HL-60/S4 treated with retinoic acid at 250 ng/mL for 4 days and 3 days (cell line): ENCODE data around the gene DET1.
"Not testable (repeated sequence)": the region's sequence is repeated elsewhere in the genome, so short reads cannot be mapped to it uniquely, and the experiment has no call there.

ENCODE experiments used
- in situ Hi-C: fragments of 300-500 bp; cut with MboI; formaldehyde crosslinking; loops from 2 replicates; pipeline ENCODE4 v1.7.0; 2022; ENCODE audit warnings: low sequenced_read_pairs

The DET1 gene

DNA sequence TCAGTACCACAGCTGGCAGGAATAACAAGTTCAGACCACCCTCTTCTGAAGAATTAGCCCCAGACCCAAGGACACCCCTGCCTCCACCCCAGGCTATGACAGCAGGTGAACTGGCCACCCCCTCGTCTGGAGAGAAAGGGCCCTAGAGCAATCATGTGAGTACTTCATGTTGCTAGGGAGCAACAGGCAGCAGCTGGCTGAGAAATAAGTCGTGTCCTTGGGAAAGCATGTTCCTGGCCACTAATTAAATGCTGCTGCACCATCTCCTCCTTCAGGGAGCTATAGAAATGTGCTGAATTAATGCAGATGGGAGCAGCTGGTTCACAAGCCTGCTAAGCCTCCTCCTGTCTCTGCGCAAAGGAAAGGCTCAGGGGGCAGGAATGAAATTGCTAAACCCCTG lies 47.5 kb downstream of the DET1 start:
- in situ Hi-C loops = no loop called here

DNA sequence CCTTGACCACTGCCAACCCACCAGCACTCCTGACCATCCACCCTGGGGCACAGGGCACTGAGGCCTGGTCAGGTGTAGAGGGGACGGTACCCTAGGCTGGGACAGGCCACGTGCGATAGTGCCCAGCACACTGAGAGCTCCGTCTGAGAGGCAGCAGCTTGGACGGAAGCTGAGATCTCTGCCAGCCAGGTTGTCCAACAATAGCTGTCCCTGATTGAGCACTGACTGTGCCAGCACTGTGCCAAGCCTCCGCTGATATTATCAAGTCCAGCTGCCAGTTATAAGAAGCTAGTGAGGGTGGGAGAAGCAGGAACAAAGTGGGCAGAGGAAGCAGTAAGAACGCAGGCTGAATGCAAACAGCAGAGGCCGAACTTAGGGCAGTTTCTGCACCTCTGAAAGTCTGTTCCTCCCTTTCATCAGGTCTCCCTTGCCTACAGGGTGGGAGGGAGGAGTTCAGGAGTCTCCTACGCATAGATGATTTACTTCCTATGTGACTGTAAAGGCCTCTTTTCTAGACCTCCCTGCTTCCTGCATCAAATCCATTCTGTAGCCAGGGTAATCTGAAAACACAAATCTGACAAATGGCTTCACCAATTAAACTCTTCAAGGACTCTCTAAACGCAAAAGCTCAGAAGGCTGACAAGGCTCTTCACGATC lies 49.2 kb downstream of the DET1 start:
- in situ Hi-C loops = no loop called here

DNA sequence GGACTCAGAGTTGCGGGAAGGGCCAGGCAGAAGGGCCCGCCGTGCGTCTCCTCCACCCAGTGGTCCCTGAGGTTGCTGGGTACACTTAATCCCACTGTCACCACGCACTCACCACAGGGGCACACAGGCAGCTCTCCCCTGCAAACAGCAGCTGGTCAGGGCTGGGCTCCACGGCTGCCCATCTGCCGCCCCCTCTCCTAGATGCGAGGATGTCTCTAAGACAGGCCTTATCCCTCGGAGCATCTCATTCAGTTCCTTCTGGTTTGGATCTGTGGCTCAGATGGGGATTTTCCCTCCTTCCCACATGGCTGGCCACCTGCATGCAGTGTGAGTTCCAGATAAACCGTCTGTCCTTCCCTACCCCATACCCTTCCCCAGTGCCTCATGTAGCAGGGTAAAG lies 52.6 kb downstream of the DET1 start:
- in situ Hi-C loops = no loop called here

DNA sequence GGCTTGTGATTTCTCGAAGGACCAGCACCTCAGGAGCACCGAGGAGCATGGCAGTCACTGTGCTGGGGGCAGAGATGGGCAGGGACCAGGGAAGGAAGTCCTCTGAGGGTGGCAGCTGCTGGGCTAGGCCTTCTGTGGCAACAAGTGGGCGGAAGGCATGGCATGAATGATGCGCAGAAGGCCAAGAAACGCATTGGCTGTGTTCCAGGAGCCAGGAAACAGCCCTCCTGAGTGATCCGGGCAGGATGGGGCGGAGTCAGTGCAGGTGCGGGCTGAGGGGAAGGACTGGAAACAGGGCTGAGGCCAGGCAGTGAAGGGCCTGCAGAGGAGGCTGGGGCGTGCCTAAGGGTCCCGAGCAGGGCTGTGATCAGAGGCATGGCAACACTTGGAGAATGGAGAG lies 55.3 kb downstream of the DET1 start:
- in situ Hi-C loops = no loop called here

DNA sequence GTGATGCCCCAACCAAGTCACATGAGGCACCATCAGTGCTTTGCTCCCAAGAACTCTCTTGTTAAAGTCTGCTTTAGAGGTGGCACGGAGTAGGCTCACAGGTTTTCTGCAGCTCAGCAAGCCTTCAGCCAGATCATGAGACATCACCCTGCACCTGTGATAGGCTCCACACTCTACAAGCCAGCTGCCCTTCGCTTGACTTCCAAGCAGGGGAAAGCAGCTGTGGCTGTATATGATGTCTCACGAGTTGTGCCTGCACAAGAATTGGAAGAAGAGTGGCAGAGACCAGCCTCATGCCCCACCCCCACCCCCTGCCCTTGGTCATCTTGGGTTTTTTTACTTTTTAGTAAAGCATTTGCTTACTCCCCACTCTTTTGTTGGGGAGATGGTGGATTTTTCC lies 56.4 kb downstream of the DET1 start:
- in situ Hi-C loops = no loop called here

DNA sequence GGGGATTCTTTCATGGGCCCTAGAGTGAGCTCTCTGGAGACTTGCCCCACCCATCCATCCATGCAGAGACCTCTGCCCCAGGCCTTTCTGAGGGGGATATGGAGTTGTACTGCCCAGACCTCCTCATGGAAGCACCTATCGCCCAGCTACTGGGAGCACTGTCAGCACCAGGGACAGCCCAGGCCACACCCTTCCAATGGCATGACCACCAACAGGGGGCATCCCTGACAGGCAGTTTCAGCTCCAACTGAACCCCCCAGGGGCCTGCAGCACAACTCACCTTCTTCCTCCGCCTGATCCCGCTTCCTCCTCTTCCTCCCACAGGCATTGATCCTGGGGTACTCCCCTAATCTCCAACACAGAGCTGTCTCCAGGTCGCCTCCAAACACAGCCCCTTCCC lies 57.2 kb downstream of the DET1 start:
- in situ Hi-C loops = no loop called here

DNA sequence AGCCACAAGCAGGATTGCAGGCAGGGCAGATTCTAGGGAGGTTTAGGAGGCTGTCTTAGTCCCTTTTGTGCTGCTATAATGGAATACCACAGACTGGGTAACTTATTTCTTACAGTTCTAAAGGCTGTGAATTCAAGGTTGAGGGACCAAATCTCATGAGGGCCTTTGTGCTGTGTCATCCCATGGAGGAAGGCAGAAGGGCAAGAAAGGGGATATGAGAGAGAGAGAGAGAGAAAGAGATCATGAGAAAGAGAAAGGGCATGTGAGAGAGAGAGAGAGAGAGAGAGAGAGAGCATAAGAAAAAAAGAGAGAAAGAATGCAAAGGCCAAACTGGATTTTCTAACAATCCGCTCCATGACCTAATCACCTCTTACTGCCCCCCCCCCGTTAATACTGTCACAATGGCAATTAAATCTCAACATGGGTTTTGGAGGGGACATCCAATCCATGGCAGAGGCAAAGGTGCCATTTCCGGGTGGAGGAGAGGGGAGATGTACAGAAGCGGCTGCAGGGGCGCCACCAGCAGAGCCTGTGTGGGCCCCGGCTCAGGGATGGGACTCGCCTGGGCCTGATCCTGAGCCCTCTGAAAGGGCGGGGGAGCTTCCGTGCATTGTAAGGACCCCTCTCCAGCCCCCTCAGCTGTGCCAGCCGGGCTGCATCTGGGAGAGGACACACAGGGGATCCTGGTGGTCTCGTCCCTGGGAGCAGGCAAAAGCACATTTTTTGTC lies 58.5 kb downstream of the DET1 start:
- in situ Hi-C loops = no loop called here

DNA sequence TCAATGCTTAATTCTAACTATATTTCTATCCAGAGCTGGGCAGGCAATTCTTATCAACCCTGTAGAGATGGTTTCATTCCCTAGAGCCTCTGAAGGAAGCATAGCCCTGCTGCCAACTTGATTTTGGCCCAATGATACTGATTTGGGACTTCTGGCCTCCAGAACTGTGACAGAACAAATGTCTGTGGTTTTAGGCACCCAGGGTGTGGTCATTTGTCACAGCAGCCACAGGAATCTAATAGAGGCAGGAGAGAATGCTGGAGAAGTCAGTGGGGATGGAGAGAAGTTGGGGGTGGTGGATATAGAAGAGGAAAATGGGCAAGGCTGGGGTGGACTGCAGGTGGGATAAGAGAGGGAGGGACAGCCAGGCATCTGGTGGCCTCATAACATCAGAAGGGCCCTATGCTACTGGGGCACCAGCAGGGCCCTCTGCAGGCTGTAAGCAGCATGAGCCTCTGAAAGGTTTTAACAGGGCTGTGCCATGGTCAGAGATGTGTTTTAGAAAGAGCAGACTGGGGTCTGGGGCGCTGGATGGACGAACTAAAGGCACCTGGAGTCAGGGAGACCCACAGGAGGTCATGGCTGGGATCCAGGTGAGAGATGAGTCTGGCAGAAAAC lies 59.2 kb downstream of the DET1 start:
- in situ Hi-C loops = no loop called here

DNA sequence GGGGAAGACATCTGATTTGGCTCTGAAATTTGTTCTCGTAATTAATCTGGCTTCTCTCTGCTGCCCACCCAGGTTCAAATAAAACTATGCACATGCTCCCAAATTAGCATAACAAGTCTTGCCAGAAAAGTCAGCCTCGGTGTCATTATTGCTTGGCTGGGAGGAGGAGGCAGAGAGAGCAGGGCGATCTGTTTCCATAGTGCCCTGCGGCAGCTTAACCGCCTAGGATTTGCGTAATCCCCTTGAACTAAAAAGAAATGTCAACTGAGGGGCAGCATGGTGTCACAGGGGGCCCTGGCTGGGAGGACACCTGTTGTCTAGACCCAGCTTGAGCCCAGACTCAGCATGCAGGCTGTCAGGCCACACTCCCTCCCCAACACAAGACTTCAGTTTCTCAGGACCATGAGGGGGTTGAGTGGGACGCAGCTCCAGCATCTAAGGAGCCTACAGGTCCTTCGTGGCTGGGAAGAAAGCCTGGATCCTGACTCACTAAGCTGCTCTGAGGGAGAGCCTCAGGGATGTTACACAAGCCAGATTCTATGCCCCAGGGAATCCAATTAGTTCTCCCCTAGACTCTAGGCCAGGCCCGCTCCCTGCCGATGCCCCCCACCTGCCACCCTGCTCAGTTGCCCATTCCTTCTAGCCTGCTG lies 61.7 kb downstream of the DET1 start:
- in situ Hi-C loops = no loop called here

DNA sequence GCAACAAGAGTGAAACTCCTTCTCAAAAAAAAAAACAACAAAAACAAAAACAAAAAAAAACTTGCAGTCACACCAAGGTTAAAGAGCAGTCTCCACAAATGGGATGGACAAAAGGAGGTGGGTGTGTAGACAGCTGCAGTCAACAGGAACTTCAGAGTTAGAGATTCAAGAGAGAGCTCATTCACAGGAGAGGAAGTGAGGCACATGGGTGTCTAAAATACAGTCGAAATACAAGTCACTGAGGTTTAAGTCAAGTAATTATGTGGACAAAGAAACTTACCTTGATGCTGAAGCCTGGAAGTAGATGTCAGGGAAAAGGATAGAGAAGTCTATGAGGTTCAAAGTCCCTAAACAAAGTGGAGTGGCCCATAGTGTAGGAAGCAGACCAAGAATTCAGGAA lies 64.2 kb downstream of the DET1 start:
- in situ Hi-C loops = no loop called here

DNA sequence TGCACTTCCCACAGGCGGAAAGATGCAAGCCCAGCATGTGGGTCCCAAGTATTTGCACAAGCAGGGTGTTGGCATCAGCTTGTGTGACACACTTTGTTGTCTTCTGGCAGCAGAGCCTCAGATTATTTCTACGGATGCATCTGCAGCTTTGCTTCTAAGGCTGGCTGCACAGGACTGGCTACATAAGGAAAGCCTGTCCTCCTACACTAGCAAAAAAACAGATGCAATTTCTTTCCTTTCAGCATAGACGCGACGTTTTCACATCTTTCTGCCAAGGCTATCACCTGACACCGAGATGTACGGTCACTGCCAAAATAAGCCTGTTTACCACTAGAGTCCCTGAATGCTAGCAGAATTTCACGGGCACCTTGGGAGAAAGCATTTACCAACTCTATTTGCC lies 65.5 kb downstream of the DET1 start:
- in situ Hi-C loops = no loop called here

DNA sequence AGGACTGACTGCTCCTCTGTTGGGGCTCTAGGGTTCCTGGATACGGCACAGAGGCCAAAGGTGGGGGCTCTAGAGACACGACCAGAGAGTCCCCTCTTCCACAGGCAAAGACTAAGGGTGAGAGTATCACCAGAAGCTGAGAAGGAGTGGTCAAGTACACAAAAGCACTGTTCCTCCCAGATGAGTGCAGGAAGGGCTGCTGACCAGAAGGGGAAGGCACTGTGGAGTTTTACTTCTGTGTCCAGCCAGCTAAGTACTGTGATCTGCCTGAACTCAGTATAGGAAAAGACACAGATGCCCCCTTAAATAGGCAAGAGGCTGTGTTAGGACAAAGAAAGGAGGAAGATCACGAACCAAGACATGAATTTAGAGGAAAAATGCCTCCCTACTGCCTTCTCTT lies 67.3 kb downstream of the DET1 start:
- in situ Hi-C loops = loop anchor here (10.0 kb wide), 1 partner anchor 146 kb away; the partner anchor contains the start of gene AEN

DNA sequence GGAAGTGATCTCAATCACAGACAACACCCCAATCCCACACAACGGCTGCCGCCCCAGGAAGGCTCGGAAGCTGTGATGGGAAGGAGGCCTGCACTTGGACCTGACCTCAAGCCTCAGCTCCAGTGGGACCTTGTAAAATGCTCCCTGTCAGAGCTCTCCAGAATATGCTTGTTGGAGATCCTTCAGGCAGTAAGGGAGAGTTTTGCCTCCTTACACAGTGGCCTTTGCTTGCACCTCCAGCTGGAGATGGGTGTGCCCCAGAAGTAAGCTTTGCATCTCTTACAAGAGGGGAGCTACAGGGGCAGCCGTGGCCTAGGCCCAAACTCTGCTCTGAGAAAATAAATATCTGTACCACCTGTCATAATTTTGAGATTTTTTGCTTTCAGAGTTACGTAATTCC lies 68.6 kb downstream of the DET1 start:
- in situ Hi-C loops = loop anchor here (10.0 kb wide), 1 partner anchor 147 kb away; the partner anchor contains the start of gene AEN

DNA sequence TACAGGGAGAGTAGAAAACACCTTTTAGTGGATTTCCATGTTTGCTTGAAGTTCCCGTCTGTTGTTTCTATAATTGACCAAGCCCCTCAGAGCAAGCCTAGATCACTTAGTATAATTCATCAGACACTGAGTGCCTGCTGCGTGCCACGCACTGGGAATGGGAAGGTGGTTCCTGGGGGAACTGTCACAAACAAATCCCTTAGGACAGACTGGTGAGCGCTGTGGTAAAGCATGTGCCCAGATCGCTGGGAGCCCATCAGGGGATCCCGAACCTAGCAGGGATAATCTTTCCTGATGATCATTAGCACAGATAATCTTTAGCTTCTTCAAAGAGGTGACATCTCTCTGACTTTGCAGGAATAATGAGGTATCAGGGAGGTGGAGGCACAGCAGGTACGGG lies 69.4 kb downstream of the DET1 start:
- in situ Hi-C loops = loop anchor here (10.0 kb wide), 1 partner anchor 148 kb away; the partner anchor contains the start of gene AEN

DNA sequence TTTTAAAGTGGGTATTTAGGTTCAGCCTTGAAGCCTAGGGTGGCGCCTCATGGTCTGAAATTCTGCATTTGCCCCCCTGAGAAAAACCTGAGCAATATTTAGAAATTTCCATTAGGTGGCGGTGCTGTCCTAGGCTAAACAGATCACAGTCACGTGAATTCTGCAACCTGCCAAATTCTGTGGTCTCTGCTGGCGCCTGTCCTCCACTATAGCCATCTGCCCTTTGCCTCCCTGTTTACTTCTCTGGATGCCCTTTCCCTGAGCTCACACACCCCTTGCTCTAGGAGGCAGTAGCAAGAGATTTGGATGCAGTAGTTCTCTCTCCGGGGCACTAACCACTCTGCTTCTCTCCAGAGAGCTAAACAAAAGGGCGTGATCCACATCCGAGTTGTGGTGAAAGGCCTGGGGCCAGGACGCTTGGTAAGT lies 69.8 kb downstream of the DET1 start:
- in situ Hi-C loops = loop anchor here (10.0 kb wide), 1 partner anchor 148 kb away; the partner anchor contains the start of gene AEN

DNA sequence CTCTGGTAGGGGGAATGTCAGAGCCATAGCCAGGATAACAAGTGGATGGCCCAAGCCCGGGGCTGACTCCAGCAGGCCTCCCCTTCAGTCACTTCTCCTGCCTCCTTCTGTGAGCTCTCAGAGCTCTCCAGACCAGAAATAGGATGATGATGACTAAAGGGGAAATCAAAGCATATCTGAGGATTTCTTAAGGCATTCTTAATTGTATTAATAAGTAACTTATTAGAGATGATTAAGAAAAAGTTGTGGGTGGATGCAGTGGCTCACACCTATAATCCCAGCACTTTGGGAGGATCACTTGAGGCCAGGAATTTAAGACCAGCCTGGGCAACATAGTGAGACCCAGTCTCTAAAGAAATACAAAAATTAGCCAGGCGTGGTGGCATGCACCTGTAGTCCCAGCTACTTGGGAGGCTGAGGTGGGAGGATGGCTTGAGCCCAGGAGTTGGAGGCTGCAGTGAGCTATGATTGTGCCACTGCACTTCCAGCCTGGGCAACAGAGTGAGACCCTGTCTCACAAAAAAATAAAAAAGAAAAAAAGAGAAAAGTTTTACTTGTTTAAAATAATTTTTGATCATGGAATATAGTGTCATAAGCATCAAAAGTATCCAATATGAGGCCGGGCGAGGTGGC lies 72.7 kb downstream of the DET1 start:
- in situ Hi-C loops = loop anchor here (10.0 kb wide), 1 partner anchor 151 kb away; the partner anchor contains the start of gene AEN

DNA sequence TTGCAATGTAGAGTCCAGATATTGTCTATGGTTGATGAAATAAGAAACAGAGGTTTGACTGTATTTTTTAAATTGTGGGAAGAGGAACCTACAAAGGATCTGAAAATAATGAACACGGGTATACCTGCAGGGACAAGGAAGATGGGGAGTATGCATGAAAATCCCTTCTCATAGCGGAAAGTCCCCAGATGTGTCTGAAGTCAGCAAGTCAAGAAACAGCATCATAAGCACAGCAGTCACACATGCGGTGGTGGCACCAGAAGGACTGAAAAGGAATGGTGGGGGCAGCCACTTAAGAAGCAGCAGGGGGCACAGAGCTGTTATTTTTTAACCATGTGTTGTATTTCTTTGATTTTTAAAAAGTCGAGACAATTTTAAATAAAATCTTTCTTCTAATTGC lies 74.3 kb downstream of the DET1 start:
- in situ Hi-C loops = loop anchor here (10.0 kb wide), 1 partner anchor 153 kb away; the partner anchor contains the start of gene AEN

DNA sequence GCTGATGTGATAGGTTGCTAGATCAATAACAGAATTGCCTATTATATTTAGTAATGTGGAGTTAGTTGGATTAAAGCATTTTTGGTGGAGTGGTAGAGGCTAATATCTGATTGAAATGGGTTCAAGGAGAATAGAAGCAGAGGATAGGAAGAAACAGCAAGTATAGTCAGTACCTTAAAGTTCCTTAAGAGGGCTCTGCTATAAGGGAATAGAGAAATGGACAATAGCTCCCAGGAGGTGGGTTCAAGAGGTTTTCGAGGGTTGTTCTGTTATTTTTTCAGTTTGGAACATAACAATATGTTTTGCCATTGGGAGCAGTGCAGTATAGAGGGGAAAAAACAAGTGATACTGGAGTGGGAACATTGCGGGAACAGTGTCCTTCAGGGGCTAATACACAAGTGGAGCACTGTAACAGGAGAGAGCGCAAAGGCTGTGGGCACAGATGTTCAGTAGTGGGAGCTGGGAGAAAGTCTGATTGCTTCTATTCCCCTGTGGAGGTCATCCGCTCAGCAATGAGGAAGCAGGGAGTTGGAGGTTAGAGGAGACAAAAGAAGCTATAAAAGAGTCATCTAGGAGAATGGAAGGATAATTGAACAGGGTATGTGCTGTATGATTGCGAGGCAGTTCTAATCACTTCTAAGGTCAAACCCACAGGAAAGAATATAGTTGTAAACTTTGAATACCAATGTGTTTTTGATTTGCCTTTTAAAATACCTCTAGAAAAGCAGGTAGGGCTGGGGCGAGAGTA lies 75.7 kb downstream of the DET1 start:
- in situ Hi-C loops = loop anchor here (10.0 kb wide), 1 partner anchor 154 kb away; the partner anchor contains the start of gene AEN

DNA sequence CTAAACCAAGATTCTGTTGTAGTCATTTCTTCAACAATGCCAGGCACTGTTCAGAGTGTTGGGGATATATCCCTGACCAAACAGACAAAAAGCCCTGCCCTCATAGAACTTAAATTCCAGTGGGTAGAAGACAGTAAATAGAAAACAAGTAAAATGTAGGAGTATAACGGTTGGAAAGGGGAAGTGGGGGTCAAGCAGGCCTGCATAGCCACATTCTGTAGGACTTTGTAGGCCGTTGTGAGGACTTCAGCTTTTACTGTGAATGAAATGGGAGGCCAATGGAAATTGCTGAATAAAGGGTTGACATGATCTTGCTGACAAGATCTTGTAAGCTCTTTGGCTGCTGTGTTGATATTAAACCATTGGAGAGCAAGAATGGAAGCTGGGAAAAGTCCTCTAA lies 77.2 kb downstream of the DET1 start:
- in situ Hi-C loops = no loop called here

DNA sequence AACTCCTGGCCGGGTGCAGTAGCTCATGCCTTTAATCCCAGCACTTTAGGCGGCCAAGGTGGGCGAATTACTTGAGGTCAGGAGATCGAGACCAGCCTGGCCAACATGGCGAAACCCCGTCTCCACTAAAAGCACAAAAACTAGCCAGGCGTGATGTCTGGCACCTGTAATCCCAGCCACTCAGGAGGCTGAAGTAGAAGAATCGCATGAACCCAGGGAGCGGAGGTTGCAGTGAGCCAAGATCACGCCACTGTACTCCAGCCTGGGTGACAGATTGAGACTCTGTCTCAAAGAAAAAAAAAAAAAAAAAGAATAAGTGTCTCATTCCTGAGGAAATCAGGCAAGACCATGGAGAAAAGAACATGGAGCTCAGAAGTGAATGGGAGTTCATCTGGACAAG lies 77.8 kb downstream of the DET1 start:
- in situ Hi-C loops = not testable (repeated sequence)
